DMS 273 (cell line): Measurements from ENCODE around the gene RASGRP1.
A peak's percentile ranks its signal among the peaks of the same experiment; 100 is the strongest.
"Not testable (repeated sequence)": the region's sequence is repeated elsewhere in the genome, so short reads cannot be mapped to it uniquely, and the experiment has no call there.

Source experiments
- DNase-seq: peaks from one replicate; lab custom pipeline; 2025; ENCODE audit not compliant: unreplicated experiment; lab: John Stamatoyannopoulos, UW

The RASGRP1 gene

GRCh38 chr15:38564557-38565286 is at the start of gene RASGRP1:
Gene RASGRP1 (minus strand): TSS chr15:38564814. CDS start chr15:38564628, 186 bp downstream.
- peak; percentile 85 for DNase-seq

DNA sequence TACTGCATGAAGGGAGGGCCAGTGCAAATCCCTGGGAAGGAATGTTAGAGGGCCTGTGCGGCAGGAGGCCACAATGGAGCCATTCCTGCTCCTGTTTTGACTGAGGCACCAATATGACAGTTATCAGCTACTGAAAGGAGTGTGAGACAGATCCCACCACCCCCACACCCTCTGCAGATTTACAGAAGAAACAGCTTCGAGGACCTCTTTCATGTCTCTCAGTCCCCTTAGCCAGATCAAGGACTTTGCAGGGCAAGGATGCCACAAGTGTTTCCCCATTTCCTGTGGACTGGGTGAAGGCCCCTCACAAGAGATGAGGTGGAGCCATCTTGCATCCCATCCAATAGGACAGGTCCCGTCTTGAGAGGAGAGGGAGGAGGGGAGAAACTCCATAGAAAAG is 48.5 kb upstream of the RASGRP1 start:
- no peak for DNase-seq

DNA sequence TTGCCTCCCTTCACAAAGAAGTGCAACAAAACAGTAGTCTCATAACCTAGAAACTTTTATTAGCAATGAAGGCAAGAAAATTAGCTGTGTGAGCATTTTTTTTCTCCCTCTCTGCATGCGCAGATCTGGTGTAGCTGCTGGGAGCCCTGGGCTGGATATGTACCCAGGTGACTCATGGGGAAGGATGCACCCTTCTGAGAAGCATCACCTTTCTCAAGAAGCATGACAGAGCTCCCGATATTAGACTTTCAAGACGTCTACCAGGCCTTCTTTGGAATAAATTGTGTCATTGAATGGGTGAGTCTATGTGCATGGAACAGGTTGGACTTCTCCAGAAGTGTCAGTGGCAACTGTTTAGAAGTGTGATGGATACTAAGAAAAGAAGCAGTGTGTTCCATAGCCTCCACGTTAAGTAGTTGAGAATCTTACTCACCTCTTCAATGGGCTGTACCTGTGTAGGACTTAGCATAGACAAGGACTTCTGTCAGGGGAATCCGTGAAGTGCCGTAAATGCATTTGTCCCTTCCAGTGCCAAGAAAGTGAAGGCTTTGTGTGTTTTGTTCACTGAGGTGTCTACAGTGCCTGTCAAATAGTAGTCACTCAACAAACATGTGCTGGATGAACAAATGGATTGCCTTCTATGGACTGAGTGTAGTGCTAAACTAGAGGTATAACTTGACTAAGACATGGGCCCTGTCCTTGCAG is 47.7 kb upstream of the RASGRP1 start:
- no peak for DNase-seq

- DNase-seq = peak; percentile 35
These were observed 46.6 kb upstream of the RASGRP1 start for GRCh38 chr15:38611228-38611627.

DNA sequence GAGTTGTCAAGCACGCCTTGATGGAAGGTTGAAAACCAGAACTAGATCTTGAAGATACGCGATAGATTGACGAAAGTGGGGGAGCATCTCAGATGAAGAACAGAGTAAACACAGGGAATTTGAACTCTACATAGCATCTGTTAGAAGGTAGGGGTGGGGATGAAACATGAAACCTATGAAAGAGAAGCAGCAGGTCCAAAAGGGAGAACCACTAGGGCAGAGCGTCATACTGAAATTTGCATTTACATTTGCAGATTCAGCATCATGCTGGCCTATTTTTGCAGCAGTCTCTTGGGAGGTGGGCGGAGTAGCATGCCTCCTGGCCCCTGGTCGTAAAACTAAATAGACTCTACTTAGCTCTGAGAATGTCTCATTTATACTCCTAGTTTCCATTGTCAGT is 46.1 kb upstream of the RASGRP1 start:
- peak; percentile 91 for DNase-seq

- DNase-seq = no peak
These were observed 44.6 kb upstream of the RASGRP1 start for GRCh38 chr15:38609097-38609738.

- no peak for DNase-seq
These were observed 44.1 kb upstream of the RASGRP1 start for GRCh38 chr15:38608682-38609081.

- no peak for DNase-seq
These were observed 41.1 kb upstream of the RASGRP1 start for GRCh38 chr15:38605744-38606143.

GRCh38 chr15:38603672-38604071 is 39.1 kb upstream of the RASGRP1 start:
- no peak for DNase-seq

DNA sequence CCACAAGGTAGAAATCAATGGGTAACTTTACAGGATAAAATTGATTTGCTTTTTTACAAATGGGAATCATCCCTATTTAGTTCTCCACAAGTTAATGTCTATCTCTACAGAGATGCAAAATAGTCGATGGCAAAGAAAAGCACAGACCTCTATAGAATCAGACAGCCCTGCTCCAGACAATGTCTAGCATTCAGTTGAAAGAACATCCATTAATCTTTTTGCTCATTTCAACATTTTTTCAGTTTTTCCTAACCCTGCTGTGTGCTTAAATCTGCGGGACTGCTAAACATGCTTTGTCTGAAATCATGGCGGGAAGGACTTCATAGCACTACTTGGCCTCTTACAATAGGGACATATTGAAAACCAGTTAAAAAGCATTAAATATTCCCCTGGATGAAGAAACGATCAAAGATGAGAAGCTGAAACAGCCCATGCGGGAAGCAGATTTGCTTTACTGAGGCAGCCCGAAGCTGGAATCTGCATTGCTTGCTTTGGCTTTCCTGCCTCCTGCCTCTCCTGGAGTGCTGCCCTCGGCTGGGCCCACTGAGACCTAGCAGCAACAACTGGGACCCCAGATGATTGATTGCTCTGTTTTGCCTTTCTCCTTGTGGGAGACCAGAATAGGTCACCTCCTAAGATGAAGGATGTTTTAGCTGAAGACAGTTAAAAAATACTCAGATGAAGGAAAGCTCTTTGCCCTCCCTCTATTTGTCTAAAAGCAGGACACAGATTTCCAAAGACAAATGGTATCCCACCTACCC is 38.5 kb upstream of the RASGRP1 start:
- no peak for DNase-seq

DNA sequence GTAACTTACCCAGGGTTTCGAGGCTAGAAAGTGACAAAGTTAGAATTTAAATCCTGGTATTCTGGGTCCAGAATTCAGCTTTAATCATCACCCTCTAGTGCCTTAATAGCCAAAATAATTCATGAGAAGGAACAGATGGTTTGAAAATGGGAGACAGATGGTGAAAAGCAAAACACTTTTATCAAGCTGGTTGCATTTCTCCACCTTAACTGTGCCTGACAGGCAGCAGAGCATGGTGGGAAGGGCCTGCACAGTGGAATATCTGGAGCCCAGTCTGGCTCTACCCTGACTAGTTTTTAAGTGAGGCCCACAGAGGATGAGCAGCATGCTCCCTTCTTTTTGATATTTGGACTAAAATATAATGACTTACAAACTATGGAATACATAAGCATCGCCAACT is 35.6 kb upstream of the RASGRP1 start:
- peak; percentile 93 for DNase-seq

DNA sequence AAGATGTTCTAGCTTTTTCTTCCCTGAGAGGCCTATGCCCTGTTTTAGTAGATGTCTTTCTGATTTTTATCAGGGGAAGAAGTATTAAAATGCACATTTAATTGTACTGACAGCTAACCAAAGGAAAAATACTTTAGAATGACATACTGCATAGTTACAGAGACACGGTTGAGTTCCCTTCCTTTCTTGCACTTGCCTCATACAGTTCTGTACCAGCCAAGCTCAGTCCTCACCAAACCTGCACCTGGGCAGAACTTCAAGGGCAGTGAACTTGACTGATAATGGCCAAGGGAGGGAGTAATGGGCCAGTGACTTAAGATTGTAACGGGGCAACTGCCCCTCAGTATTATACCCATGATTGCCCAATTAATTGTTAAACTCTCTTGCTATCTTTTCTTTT is 34.1 kb upstream of the RASGRP1 start:
- DNase-seq = no peak

- no peak for DNase-seq
These were observed 32.7 kb upstream of the RASGRP1 start for GRCh38 chr15:38597219-38597800.

GRCh38 chr15:38593524-38593923 is 28.9 kb upstream of the RASGRP1 start:
- no peak for DNase-seq

DNA sequence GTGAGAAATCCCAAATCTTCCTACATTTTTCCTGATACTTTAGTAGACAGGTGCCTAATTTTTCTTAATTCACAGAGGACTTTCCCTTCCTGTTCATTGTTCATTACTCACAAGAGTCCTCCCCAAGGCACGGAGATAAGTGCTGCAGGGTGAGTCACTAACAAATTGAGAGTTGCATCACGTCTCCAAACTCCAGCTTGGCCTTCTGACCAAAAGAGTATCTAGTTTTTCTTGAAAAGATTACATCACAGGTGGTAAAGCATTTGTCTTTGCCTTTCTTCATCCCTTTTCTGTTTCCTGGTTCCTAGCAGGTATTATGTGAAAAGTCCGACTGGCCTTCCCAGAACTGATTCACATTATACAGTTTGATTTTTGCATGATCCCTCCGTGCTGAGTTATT is 24.9 kb upstream of the RASGRP1 start:
- peak; percentile 9 for DNase-seq

GRCh38 chr15:38588672-38589071 is 24.1 kb upstream of the RASGRP1 start:
- DNase-seq = no peak

- DNase-seq = no peak
These were observed 22.6 kb upstream of the RASGRP1 start for GRCh38 chr15:38587214-38587613.

- not testable (repeated sequence) for DNase-seq
These were observed 21.4 kb upstream of the RASGRP1 start for GRCh38 chr15:38586005-38586404.

- no peak for DNase-seq
These were observed 14.0 kb upstream of the RASGRP1 start for GRCh38 chr15:38578626-38579025.

GRCh38 chr15:38577424-38577987 is 12.9 kb upstream of the RASGRP1 start:
- no peak for DNase-seq

DNA sequence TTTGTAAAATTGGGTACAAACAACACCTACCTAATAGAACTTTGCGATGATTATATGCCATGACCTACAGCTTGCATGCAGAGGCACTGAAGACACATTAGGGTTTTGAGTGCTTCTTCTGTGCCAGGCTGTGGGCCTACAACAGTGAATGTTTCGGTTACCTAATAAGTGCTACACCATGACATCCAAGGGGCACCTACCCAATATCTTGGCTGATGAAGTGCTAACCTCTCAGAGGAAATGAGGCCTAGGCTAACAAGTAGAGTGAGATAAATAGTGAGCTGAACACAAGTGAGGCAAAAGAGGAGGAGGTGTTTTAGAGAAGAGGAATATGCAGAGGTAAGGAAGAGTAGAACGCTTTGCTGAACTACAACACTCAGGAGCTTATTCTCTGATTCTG is 12.2 kb upstream of the RASGRP1 start:
- DNase-seq = no peak
